A549 (cell line): Measurements from ENCODE around the gene GRIP2.

Experiments used
- BHLHE40 ChIP-seq: IDR thresholded peaks from 2 replicates; pipeline ENCODE4 v1.6.1; 2012; ENCODE audit warnings: low read depth, low read length, inconsistent platforms
- CBX2 ChIP-seq: fragments of 200-600 bp; sonication (generic); IDR thresholded peaks from 2 replicates; pipeline ENCODE4 v1.6.1; 2016; ENCODE audit warnings: low read depth, mild to moderate bottlenecking, borderline replicate concordance
- TF ChIP-seq, protein P1 (sequence below): fragments of >200 bp; sonication (Bioruptor Twin); formaldehyde crosslinking; IDR thresholded peaks from 3 replicates; pipeline ENCODE4 v1.5.1; 2016

DNA sequence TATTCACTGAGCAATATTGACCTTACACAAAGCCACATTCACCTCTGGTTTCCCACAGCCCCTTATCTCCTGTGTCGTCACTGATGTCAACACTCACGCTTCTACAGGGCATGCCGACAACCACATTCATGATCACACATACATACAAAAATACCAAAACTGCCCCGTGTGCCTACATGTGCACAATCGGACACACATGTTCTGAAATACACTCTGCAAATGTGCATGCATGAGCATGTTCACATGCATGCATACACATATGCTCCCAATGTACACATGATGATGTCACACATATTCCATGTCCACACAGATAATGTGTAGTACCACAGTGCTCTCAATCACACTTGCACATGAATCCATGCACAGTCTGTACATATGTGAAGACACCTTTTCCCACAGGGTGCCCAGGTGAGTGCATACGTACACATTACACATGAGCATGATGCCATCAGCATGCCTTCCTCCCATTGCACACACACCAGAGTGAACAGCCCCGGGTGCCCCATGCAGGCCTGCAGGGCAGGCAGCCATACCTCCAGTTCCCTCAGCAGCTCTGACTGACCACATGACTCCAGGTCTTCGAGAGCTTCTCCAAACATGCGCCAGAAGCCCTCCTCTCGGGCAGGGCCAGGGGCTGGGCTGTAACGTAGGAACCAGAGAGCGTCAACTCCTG, 37.0 kb downstream of the GRIP2 start:
- TF ChIP-seq CBX2 (no peak), BHLHE40 (no peak)
- TF ChIP-seq, protein P1, sequence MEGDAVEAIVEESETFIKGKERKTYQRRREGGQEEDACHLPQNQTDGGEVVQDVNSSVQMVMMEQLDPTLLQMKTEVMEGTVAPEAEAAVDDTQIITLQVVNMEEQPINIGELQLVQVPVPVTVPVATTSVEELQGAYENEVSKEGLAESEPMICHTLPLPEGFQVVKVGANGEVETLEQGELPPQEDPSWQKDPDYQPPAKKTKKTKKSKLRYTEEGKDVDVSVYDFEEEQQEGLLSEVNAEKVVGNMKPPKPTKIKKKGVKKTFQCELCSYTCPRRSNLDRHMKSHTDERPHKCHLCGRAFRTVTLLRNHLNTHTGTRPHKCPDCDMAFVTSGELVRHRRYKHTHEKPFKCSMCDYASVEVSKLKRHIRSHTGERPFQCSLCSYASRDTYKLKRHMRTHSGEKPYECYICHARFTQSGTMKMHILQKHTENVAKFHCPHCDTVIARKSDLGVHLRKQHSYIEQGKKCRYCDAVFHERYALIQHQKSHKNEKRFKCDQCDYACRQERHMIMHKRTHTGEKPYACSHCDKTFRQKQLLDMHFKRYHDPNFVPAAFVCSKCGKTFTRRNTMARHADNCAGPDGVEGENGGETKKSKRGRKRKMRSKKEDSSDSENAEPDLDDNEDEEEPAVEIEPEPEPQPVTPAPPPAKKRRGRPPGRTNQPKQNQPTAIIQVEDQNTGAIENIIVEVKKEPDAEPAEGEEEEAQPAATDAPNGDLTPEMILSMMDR, result no peak
